Pulmonary artery endothelial cell (primary cell): Measurements from ENCODE around the gene LAMA1. TPM values are rescaled to one million over a fixed set of nuclear protein-coding genes. Genes with fewer than 3 reads are reported as not detected.
"Not testable (repeated sequence)": the region's sequence is repeated elsewhere in the genome, so short reads cannot be mapped to it uniquely, and the experiment has no call there.

ENCODE experiments used
- DNase-seq: peaks from one replicate; pipeline ENCODE4 v3.0.0-alpha.2; 2011; ENCODE audit warnings: low read depth, low spot score
- total RNA-seq: library from RNA; depleted of rRNA; stranded (reverse); fragments of >200 nt; gene quantifications from 2 replicates; pipeline ENCODE4 v1.2.3, GENCODE V29; 2014

The LAMA1 gene
- total RNA-seq, 1 donor from 2014 or later = under 0.01 TPM

GRCh38 chr18:6950641-6951040 is 167.0 kb downstream of the LAMA1 start:
- no peak for DNase-seq

- DNase-seq = no peak
These were observed 167.6 kb downstream of the LAMA1 start for GRCh38 chr18:6949800-6950586.

DNA sequence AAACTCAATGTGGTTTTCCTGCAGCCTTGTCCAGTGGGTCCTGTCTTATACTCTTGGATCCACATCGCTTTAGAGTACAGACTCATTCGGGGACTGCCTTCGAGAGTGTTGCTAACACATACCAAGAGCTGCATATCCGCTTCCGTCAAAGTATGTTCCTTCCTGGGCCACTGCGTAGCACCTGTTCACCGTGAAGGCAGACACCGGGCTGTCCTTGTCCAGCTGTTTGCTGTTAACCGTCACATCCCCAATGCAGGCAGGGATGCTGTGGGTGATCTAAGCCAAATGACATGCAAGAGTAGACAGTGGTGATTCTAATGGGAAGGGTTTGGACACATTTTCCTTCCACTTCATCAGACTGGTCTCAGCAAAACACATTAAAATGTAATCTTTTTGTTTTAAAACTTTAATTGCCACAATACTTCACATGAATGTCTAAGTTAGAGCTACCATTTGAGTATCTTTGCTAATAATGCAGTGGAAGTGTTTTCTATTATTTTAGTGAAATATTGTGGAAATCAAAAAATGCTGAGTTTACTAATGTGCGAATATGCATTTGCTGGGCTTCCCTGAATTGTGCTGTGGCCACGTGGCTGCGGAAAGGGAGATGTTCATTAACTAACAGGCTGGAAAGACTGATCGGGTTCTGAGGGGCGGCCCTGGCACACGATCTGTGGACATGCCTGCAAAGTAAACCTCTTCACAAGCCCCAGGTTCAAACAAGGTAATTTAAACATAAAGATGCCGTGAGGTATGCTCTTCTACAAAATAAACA is 169.1 kb downstream of the LAMA1 start:
- no peak for DNase-seq

DNA sequence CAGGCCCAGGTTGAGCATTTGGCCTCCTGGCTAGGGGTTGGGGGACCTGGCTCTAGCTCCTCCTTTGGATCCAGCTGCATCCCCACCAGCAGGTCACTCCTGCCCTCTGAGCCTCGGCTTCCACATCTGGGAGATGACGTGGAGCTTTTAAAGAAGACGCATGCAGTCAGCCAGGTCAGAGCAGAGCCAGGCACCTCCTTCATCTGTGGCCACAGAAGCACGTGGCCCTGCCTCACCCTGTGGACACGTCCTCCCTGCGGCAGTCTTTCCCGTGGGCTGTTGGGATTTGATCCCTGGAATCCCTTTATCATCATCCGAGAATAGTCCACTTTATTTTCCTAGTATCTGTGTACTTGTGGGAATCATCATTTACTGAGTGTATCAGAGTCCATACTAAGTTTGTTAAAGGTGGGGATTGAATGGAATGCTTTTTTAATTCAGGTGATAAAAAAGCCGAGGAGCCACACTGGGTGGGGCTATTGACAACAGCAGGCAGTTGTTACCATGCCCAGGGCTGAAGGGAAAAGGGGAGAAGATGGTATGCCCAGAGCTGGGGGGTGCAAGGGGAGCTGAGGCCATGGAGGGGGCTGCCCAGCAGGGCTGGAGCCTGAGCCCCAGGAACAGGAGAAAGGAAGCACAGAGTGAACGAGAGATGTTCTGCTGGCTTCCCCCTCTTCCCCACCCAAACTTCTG is 170.1 kb downstream of the LAMA1 start:
- DNase-seq = no peak

DNA sequence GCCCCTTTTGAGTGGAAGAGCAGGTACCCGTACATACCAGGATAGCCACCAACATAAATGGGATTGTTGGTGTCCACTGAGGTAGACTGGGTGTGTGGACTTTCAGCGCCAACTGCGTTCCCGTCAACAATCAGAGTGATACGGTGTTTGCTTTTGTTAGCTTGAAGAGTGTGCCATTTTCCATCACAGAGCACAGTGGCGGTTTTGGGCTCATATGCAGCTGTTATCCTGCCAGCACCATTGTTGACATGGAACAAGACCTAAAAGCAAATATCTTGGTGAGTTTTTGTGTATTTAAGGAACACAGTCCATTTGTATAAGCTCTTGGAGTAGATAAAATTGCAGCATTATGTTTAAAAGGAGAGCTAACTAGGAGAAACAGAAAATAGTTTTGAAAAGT is 174.5 kb downstream of the LAMA1 start:
- DNase-seq = no peak

GRCh38 chr18:6942742-6943141 is 174.9 kb downstream of the LAMA1 start:
- no peak for DNase-seq

DNA sequence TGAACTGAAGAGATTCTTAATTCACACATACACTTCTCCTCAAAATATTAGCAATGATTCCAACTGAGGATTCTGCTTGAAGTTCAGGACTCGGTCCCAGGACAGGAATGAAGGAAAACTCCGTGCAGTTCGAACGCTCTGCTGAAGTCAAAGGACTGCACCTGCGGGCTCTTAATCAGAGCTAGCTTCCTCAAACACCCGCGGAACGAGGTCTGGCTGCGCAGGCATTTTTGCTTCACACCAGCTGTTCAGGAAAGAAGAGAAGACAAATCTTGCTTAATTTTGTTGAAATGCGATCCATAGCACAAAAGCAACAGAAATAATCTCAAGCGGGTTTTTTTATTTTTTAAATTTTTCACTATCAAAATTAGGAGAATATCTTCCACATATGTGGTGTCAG is 175.6 kb downstream of the LAMA1 start:
- no peak for DNase-seq

DNA sequence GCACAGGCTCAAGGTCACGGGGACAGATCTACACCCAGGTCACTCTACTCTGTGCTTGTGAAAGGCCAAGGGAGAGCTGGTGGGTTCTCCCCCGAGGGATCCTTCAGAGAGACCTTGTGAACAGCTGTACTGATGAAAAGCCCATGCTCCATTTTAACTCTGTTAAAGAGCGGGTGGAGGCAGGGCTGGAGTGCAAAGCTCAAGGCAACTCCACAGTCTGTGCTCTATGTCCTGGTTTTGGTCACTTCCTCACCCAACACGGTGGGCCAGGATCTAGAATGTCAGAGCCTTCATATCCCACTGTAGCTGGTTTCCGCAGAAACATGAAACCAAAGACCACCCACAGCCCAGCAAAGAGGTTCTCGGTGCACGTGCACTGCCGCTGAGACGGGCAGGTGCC is 177.1 kb downstream of the LAMA1 start:
- no peak for DNase-seq

DNA sequence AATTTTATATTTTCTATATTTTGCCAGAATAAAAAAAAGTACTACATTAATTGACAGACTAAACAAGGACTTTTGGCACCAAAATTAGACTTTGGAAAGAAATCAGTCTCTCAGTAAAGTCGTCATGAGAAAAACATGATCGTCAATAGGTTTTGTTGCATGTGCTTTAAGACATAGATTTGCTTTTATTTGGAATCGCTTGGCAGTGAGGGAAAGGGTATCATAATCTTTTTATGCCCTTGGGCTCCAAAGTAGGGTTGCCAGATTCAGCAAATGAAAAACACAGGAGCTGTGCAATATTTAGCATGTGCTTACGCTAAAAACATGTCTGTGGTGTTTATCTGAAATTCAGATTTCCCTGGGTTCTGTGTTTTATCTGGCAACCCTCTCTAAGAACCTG is 177.6 kb downstream of the LAMA1 start:
- no peak for DNase-seq

DNA sequence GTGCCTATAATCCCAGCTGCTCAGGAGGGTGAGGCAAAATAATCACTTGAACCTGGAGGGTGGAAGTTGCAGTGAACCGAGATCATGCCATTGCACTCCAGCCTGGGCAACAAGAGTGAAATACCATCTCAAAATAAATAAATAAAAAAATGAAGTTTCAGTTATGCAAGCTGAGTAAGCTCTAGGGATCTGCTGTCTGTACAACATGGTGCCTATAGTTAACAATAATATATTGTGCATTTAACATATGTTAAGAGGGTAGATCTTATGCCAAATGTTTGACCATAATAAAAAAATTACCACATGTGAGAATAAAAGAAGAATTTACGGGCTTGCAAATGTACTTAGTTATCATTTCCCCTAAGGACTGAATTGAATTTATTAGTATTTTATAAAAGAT is 179.2 kb downstream of the LAMA1 start:
- DNase-seq = not testable (repeated sequence)

DNA sequence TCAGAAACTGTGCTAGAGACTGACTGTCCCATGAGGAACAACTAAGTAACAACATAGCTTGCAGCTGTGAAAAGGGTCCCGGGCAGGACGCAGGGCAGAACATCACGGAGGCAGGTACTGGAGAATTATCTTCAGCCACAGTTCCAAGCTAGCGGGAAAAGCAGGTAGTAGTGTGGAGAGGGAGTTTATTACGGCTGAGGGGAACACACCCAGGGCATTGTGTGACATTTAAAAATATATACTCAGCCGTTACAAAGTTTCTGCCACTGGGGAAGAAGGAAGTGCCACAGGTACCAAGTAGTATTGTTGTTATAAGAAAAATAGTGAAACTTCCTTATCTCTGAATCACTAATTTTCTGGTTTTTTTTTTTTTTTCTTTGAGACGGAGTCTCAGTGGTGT is 179.6 kb downstream of the LAMA1 start:
- DNase-seq = no peak

GRCh38 chr18:6934859-6935258 is 182.7 kb downstream of the LAMA1 start:
- no peak for DNase-seq

DNA sequence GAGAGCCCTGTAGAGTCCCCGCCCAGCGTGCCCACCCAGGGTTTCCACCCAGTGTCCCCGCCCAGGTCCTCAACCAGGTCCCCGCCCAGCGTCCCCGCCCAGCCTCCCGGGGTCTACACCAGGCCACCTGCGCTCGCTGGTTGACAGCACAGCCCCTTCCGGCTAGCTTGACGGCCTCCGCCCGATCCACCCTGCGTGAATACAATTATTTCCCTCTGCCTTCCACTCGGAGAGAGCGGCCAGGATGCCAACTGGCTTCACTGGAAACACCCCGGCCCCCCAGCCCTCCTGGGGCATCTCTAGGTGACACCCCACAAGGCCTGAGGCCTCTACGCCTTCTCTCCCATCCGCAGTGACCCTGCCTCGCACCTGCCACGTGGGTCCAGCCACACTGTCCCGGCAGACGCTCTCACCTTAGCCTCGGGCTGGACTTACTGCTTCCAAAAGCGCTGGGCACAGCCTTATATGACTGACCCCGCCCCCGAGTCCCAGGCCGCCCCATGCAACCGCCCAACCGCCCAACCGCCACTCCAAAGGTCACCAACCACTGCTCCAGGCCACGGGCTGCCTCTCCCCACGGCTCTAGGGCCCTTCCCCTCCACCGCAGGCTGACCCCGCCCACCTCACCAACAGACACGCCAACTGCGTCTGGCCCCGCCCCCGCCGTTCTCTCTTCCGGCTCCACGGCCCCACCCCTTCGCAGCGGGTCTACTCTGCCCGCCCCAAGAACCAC is 188.1 kb downstream of the LAMA1 start:
- DNase-seq = no peak

DNA sequence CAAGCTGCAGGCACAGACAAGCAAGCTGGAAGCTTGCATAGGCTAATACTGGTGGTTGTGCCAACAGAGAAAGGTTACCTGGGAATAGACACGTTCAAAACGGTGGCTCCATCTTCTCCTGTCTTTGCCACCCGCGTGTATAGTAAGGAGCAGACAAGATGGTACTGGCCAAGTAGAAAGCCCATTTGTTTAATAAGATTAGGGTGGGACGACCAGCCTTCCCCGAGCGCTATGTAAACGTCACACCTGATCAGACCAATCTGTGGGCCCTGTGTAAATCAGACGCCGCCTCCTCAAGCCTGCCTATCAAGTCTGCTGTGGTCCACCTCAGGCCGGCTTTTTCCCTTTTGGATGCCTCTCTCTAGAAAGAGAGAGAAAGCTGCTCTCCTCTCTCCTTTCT is 189.2 kb downstream of the LAMA1 start:
- DNase-seq = no peak

- no peak for DNase-seq
These were observed 190.4 kb downstream of the LAMA1 start for GRCh38 chr18:6927153-6927552.

DNA sequence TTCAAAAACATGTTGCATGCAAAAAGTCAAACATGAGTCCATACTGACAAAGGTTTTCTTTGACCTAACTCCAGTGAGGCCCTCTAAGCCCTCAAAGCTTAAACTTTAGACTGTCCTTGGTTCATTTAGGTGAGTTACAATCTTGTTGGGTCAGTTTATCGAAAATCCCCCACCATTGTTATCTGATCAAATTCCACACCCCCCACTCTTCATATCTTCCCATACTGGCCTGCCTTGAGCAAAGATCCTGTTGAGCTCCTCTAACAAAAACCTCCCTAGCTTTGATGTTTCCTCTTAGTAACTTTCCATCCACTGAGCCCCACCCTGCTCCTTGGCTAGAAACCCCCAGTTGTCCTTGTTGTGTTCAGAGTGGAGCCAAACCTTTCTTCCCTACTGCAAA is 194.4 kb downstream of the LAMA1 start:
- DNase-seq = no peak

- no peak for DNase-seq
These were observed 196.0 kb downstream of the LAMA1 start for GRCh38 chr18:6921571-6921970.

- no peak for DNase-seq
These were observed 197.3 kb downstream of the LAMA1 start for GRCh38 chr18:6920099-6920955.

DNA sequence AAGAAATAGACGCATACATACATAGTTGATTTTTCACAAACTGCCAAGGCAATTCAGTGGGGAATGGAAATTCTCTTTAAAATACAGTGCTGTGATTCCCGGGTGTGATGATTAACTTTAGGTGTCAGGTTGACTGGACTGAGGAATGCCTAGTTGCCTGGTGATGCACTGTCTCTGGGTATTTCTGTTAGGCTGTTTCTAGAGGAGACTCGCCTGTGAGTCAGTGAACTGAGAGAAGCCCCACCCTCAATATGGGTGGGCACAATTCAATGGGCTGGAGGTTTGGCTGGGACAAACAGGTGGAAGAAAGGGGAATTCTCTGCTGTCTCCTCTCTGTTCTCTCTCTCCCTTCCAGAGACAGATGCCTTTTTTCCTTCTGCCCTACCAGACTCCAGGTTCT is 200.5 kb downstream of the LAMA1 start:
- DNase-seq = no peak

GRCh38 chr18:6901286-6901926 is 216.2 kb downstream of the LAMA1 start:
- DNase-seq = no peak
